HCT116 (cell line): ENCODE data around the gene ESRRG. TPM values are rescaled to one million over a fixed set of nuclear protein-coding genes. Genes with fewer than 3 reads are reported as not detected.

Source experiments
- ATAC-seq: fragments of 200-7000 bp; cut with Tn5 transposase; 2 replicates; pipeline ENCODE4 v1.9.1; 2020; ENCODE audit warnings: mild to moderate bottlenecking, moderate library complexity
- BruUV-seq: library from RNA; stranded (reverse); fragments of 400-500 nt; replicated peaks from 2 replicates; lab custom pipeline; 2021; lab: Mats Ljungman, UMichigan
- CTCF ChIA-PET: fragments of 300-600 bp; sonication (Branson Sonifier 250); formaldehyde crosslinking; loops from one replicate; lab custom pipeline; 2021; ENCODE audit warnings: antibody characterized with exemption; lab: Charles Lee
- POLR2A ChIA-PET: fragments of 300-600, 350-600 bp; sonication (Branson Sonifier 250); formaldehyde crosslinking; loops from one replicate; lab custom pipeline; 2021; ENCODE audit warnings: antibody characterized with exemption; lab: Charles Lee
- RAD21 ChIA-PET, 2 experiments: fragments of 300-600 bp; sonication (Branson Sonifier 250); formaldehyde crosslinking; loops; one replicate each; lab custom pipeline; 2023; ENCODE audit warnings: low total read pairs in 2 of 2; ENCODE audit not compliant: uncharacterized antibody in 2 of 2, unreplicated experiment in 2 of 2, low non-redundant PET in 1 of 2; lab: Charles Lee
- DNase-seq: peaks from one replicate; pipeline ENCODE4 v3.0.0-alpha.2; 2010; ENCODE audit warnings: low read depth, low spot score
- H2AFZ ChIP-seq: fragments of 200-600 bp; shearing (Covaris generic), sonication (generic); 2 replicates; pipeline ENCODE4 v1.6.1; 2017; ENCODE audit warnings: low read depth, mixed run types, mixed read lengths, antibody characterized with exemption, low read length; ENCODE audit not compliant: poor library complexity, severe bottlenecking
- H3K27ac ChIP-seq: 2 replicates; pipeline ENCODE4 v1.5.1; 2012; ENCODE audit warnings: low read depth, low read length
- H3K27me3 ChIP-seq: fragments of 200-600 bp; sonication (generic); 2 replicates; pipeline ENCODE4 v1.6.1; 2016; ENCODE audit warnings: mixed run types, low read length, mixed read lengths; ENCODE audit not compliant: insufficient read depth
- H3K36me3 ChIP-seq, 2 experiments: fragments of 200-500 bp in 1 of 2; fragments of 200-600 bp in 1 of 2; sonication (Bioruptor generic) in 1 of 2; sonication (generic) in 1 of 2; 2 replicates each; pipeline versions ENCODE4 v1.5.1 to v1.6.1; 2014 to 2016; ENCODE audit warnings: low read length in 2 of 2, inconsistent platforms in 1 of 2, mixed read lengths in 1 of 2, mixed run types in 1 of 2; ENCODE audit not compliant: insufficient read depth in 2 of 2, control insufficient read depth in 1 of 2
- H3K4me1 ChIP-seq, 2 experiments: fragments of 200-600 bp in 1 of 2; sonication (generic) in 1 of 2; 2 replicates each; pipeline versions ENCODE4 v1.5.1 to v1.6.1; 2012 to 2017; ENCODE audit warnings: low read length in 2 of 2, inconsistent platforms in 1 of 2, mild to moderate bottlenecking in 1 of 2, mixed read lengths in 1 of 2, mixed run types in 1 of 2, moderate library complexity in 1 of 2; ENCODE audit not compliant: insufficient read depth in 2 of 2, control insufficient read depth in 1 of 2
- H3K4me2 ChIP-seq: fragments of 200-600 bp; sonication (generic); 2 replicates; pipeline ENCODE4 v1.6.1; 2017; ENCODE audit warnings: mixed run types, low read length, mixed read lengths
- H3K4me3 ChIP-seq, 2 experiments: fragments of 200-600 bp in 1 of 2; sonication (generic) in 1 of 2; replicated peaks in 1 of 2; 2 replicates each; pipeline ENCODE4 v1.5.1; 2011 to 2016; ENCODE audit warnings: low read length in 2 of 2, control low read depth in 1 of 2, low read depth in 1 of 2, mild to moderate bottlenecking in 1 of 2, mixed read lengths in 1 of 2, mixed run types in 1 of 2
- H3K79me2 ChIP-seq: fragments of 200-600 bp; sonication (generic); 2 replicates; pipeline ENCODE4 v1.6.1; 2017; ENCODE audit warnings: mild to moderate bottlenecking, mixed run types, low read length, moderate library complexity, mixed read lengths; ENCODE audit not compliant: insufficient read depth
- H3K9ac ChIP-seq: fragments of 200-600 bp; sonication (generic); 2 replicates; pipeline ENCODE4 v1.6.1; 2016; ENCODE audit warnings: low read length, mixed read lengths
- H3K9me2 ChIP-seq: fragments of 200-600 bp; sonication (generic), shearing (Covaris generic); 2 replicates; pipeline ENCODE4 v1.6.1; 2017; ENCODE audit warnings: mixed run types, mild to moderate bottlenecking, moderate library complexity; ENCODE audit not compliant: insufficient read depth
- H3K9me3 ChIP-seq, 2 experiments: fragments of 200-500 bp in 1 of 2; fragments of 200-600 bp in 1 of 2; sonication (Bioruptor generic) in 1 of 2; sonication (generic) in 1 of 2; 2 replicates each; pipeline ENCODE4 v1.6.1; 2014 to 2017; ENCODE audit warnings: low read length in 2 of 2, mixed read lengths in 2 of 2, inconsistent platforms in 1 of 2, low read depth in 1 of 2, mild to moderate bottlenecking in 1 of 2, mixed run types in 1 of 2, moderate library complexity in 1 of 2; ENCODE audit not compliant: control insufficient read depth in 1 of 2, insufficient read depth in 1 of 2
- H4K20me1 ChIP-seq: fragments of 200-600 bp; sonication (generic), shearing (Covaris generic); 2 replicates; pipeline ENCODE4 v1.6.1; 2017; ENCODE audit warnings: mixed run types, mild to moderate bottlenecking, moderate library complexity; ENCODE audit not compliant: insufficient read depth
- CEBPB ChIP-seq: IDR thresholded peaks from 2 replicates; pipeline ENCODE4 v1.6.1; 2012; ENCODE audit warnings: low read depth
- ELF1 ChIP-seq: IDR thresholded peaks from 2 replicates; pipeline ENCODE4 v1.6.1; 2012; ENCODE audit warnings: low read depth, borderline replicate concordance
- EZH2 ChIP-seq: fragments of 200-600 bp; sonication (generic); IDR thresholded peaks from 2 replicates; pipeline ENCODE4 v1.6.1; 2017; ENCODE audit warnings: antibody characterized with exemption, mixed run types
- FOSL1 ChIP-seq: IDR thresholded peaks from 2 replicates; pipeline ENCODE4 v1.6.1; 2012; ENCODE audit warnings: low read depth
- POLR2A ChIP-seq: IDR thresholded peaks from 2 replicates; pipeline ENCODE4 v1.7.0; 2011; ENCODE audit warnings: borderline replicate concordance; ENCODE audit not compliant: insufficient read depth, insufficient read length; ENCODE audit errors: extremely low read depth
- POLR2AphosphoS5 ChIP-seq: IDR thresholded peaks from 2 replicates; pipeline ENCODE4 v1.6.1; 2011; ENCODE audit warnings: mild to moderate bottlenecking, low read depth, low read length, moderate library complexity
- RAD21 ChIP-seq: IDR thresholded peaks from 2 replicates; pipeline ENCODE4 v1.6.1; 2012; ENCODE audit warnings: low read depth, mild to moderate bottlenecking
- SRF ChIP-seq: IDR thresholded peaks from 2 replicates; pipeline ENCODE4 v1.6.1; 2012; ENCODE audit warnings: low read depth
- TCF7L2 ChIP-seq: IDR thresholded peaks from 2 replicates; pipeline ENCODE4 v1.7.0; 2011; ENCODE audit warnings: borderline replicate concordance, inconsistent platforms; ENCODE audit not compliant: insufficient read depth, insufficient read length; ENCODE audit errors: extremely low read depth
- ZFX ChIP-seq: fragments of 450-650 bp; IDR thresholded peaks from 2 replicates; pipeline ENCODE4 v1.6.1; 2017
- ZNF274 ChIP-seq: fragments of 200-500 bp; sonication (Bioruptor generic); IDR thresholded peaks from 2 replicates; pipeline ENCODE4 v1.6.1; 2014; ENCODE audit warnings: mild to moderate bottlenecking, low read depth, low read length, inconsistent platforms
- intact Hi-C: fragments of 100-400 bp; cut with micrococcal nuclease; formaldehyde crosslinking; loops from 2 replicates; pipeline ENCODE4 v1.10.0; 2022
- total RNA-seq: library from RNA; stranded (reverse); gene quantifications from one replicate; pipeline ENCODE4 v1.2.1, GENCODE V29; 2021; ENCODE audit not compliant: unreplicated experiment
- TF ChIP-seq, protein P1 (sequence below): IDR thresholded peaks from 2 replicates; pipeline ENCODE4 v1.6.1; 2012
- TF ChIP-seq, protein P2 (sequence below): IDR thresholded peaks from 2 replicates; pipeline ENCODE4 v1.6.1; 2012; ENCODE audit warnings: low read depth

The ESRRG gene
- total RNA-seq, 1 experiment from 2014 or later: not detected

DNA sequence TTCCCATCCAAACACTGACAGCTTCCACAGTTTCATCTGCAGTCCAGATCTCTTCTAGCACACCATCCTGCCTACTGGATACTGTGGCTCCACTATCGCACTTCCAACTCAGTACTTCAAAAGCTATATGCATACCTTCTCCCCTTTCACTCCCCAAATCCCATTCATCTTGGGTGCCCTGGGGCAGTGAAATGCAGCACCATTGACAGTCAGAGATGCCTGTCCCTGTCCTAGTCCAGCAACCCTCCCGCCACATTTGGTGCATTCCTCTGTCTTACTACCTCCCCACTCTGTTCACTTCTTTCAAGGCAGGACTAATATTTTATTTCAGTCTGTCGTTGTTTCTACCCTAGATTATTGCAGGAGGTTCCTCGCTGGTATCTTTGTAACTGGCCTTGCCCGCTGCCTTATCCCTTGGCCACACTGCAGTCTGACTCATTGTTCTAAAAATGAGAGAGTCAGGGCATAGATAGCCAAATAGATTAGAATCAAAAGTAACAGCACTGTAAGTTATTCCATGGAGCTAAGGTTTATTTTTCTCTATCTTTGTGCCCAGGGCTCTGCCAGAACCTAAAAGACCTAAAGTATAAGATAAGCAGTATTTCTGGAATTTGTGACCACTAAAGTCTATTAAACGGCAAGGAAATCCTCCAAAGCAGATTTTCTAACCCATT lies 96.7 kb downstream of the ESRRG start:
- no peaks in the 10 kb centered on the region for H4K20me1 ChIP-seq
- BruUV-seq: no TSS peak
- ATAC-seq (no peak), DNase-seq (no peak)
- no peak overlapping the region for H3K4me2 ChIP-seq
- intact Hi-C loops: no loop called here
- H3K4me3 ChIP-seq: no peak overlapping the region
- no peak overlapping the region for H3K27ac ChIP-seq
- no peaks in the 10 kb centered on the region for H3K36me3 ChIP-seq
- no peak overlapping the region for H3K9ac ChIP-seq
- no peaks in the 10 kb centered on the region for H3K27me3 ChIP-seq
- no peaks in the 10 kb centered on the region; a peak in 1 of 4 replicates for H3K9me3 ChIP-seq
- RAD21 ChIA-PET: no interaction called here
- POLR2A ChIA-PET: no interaction called here
- H3K79me2 ChIP-seq: no peaks in the 10 kb centered on the region
- no peaks in the 10 kb centered on the region for H3K4me1 ChIP-seq
- no peaks in the 10 kb centered on the region for H3K9me2 ChIP-seq
- no peak for TF ChIP-seq TCF7L2
- no peak for TF ChIP-seq CEBPB
- TF ChIP-seq ZNF274: no peak
- TF ChIP-seq FOSL1: no peak
- no peak for TF ChIP-seq ELF1
- TF ChIP-seq EZH2: no peak
- TF ChIP-seq POLR2AphosphoS5: no peak
- TF ChIP-seq, protein P1, sequence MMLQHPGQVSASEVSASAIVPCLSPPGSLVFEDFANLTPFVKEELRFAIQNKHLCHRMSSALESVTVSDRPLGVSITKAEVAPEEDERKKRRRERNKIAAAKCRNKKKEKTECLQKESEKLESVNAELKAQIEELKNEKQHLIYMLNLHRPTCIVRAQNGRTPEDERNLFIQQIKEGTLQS: no peak
- no peak for TF ChIP-seq RAD21
- TF ChIP-seq POLR2A: no peak
- TF ChIP-seq, protein P2, sequence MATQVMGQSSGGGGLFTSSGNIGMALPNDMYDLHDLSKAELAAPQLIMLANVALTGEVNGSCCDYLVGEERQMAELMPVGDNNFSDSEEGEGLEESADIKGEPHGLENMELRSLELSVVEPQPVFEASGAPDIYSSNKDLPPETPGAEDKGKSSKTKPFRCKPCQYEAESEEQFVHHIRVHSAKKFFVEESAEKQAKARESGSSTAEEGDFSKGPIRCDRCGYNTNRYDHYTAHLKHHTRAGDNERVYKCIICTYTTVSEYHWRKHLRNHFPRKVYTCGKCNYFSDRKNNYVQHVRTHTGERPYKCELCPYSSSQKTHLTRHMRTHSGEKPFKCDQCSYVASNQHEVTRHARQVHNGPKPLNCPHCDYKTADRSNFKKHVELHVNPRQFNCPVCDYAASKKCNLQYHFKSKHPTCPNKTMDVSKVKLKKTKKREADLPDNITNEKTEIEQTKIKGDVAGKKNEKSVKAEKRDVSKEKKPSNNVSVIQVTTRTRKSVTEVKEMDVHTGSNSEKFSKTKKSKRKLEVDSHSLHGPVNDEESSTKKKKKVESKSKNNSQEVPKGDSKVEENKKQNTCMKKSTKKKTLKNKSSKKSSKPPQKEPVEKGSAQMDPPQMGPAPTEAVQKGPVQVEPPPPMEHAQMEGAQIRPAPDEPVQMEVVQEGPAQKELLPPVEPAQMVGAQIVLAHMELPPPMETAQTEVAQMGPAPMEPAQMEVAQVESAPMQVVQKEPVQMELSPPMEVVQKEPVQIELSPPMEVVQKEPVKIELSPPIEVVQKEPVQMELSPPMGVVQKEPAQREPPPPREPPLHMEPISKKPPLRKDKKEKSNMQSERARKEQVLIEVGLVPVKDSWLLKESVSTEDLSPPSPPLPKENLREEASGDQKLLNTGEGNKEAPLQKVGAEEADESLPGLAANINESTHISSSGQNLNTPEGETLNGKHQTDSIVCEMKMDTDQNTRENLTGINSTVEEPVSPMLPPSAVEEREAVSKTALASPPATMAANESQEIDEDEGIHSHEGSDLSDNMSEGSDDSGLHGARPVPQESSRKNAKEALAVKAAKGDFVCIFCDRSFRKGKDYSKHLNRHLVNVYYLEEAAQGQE: no peak
- TF ChIP-seq SRF: no peak
- TF ChIP-seq ZFX: no peak
- CTCF ChIA-PET: no interaction called here
- no peak overlapping the region for H2AFZ ChIP-seq
